Thoracic aorta (tissue), 2 donors: ENCODE results near the gene HNRNPA2B1. TPM values are rescaled to one million over a fixed set of nuclear protein-coding genes. Genes with fewer than 3 reads are reported as not detected.
"Not testable (repeated sequence)": the region's sequence is repeated elsewhere in the genome, so short reads cannot be mapped to it uniquely, and the experiment has no call there.

Experiments used
- ATAC-seq: fragments of 150-250 bp; one replicate; pipeline ENCODE4 v1.8.0; 2017; ENCODE audit warnings: low read depth; ENCODE audit not compliant: insufficient number of reproducible peaks, low FRiP score
- DNase-seq: peaks from one replicate; pipeline ENCODE4 v3.0.0-alpha.2; 2020; ENCODE audit warnings: low spot score
- H3K27ac ChIP-seq, 2 donors: fragments of 200-600 bp; sonication (generic); 1 replicate in 1 of 2; 2 replicates in 1 of 2; pipeline ENCODE4 v1.5.1; 2016; ENCODE audit warnings: mild to moderate bottlenecking in 2 of 2, moderate library complexity in 2 of 2
- H3K27me3 ChIP-seq: fragments of 200-600 bp; sonication (generic); replicated peaks from 2 replicates; pipeline ENCODE4 v1.6.0; 2016; ENCODE audit warnings: mild to moderate bottlenecking; ENCODE audit not compliant: insufficient read depth
- H3K36me3 ChIP-seq: fragments of 200-600 bp; sonication (generic); one replicate; pipeline ENCODE4 v1.5.1; 2016
- H3K4me1 ChIP-seq, 2 donors: fragments of 200-600 bp; sonication (generic); 1 replicate in 1 of 2; 2 replicates in 1 of 2; pipeline versions ENCODE4 v1.5.1 to v1.6.0; 2016; ENCODE audit warnings: low read depth in 2 of 2, mild to moderate bottlenecking in 1 of 2; ENCODE audit not compliant: control insufficient read depth in 1 of 2
- H3K4me3 ChIP-seq: fragments of 200-600 bp; sonication (generic); 2 replicates; pipeline ENCODE4 v1.5.1; 2016; ENCODE audit warnings: mild to moderate bottlenecking
- H3K9me3 ChIP-seq: fragments of 200-600 bp; sonication (generic); 2 replicates; pipeline ENCODE4 v1.5.1; 2016
- CTCF ChIP-seq: fragments of 200-600 bp; sonication (generic); IDR thresholded peaks from one replicate; pipeline ENCODE4 v1.5.1; 2019; ENCODE audit warnings: antibody characterized with exemption
- total RNA-seq, 2 donors: library from RNA; depleted of rRNA; stranded (reverse); fragments of >200 nt; gene quantifications; one replicate each; pipeline versions ENCODE4 v1.1.0 to v1.2.3, GENCODE V29; 2016

The HNRNPA2B1 gene
- total RNA-seq, 2 donors from 2014 or later = 142 to 204 TPM

- no peak for DNase-seq
- H3K36me3 ChIP-seq = no peaks in the 10 kb centered on the region
- peaks cover 4% of the 10 kb centered on the region for H3K27me3 ChIP-seq
- no peak for ATAC-seq
- peaks cover 4 to 23% of the 10 kb centered on the region in 2 donors for H3K4me1 ChIP-seq
- H3K9me3 ChIP-seq = no peaks in the 10 kb centered on the region
- no peak overlapping the region for H3K27ac ChIP-seq
- no peak for TF ChIP-seq CTCF
- H3K4me3 ChIP-seq = peak overlapping the region; percentile 24
Measured at GRCh38 chr7:26155531-26156375, 44.8 kb downstream of the HNRNPA2B1 start.

GRCh38 chr7:26153823-26154783, 46.4 kb downstream of the HNRNPA2B1 start:
- Histone ChIP-seq H3K27me3 (peaks cover 4% of the 10 kb centered on the region), H3K4me3 (peak overlapping the region; percentile 72), H3K27ac (no peak overlapping the region), H3K36me3 (no peaks in the 10 kb centered on the region), H3K4me1 (peaks cover 4 to 23% of the 10 kb centered on the region in 2 donors), H3K9me3 (no peaks in the 10 kb centered on the region)
- TF ChIP-seq CTCF = no peak
- ATAC-seq = no peak
- no peak for DNase-seq

- no peak for TF ChIP-seq CTCF
- Histone ChIP-seq H3K27ac (no peak overlapping the region), H3K4me3 (peak overlapping the region; percentile 72), H3K27me3 (peaks cover 4% of the 10 kb centered on the region), H3K36me3 (no peaks in the 10 kb centered on the region), H3K9me3 (no peaks in the 10 kb centered on the region), H3K4me1 (peaks cover 4 to 23% of the 10 kb centered on the region in 2 donors)
- DNase-seq = no peak
- ATAC-seq = no peak
Measured at GRCh38 chr7:26153241-26153822, 47.2 kb downstream of the HNRNPA2B1 start.

- not testable (repeated sequence) for H3K27me3 ChIP-seq, DNase-seq, H3K27ac ChIP-seq, ATAC-seq, H3K9me3 ChIP-seq, H3K36me3 ChIP-seq
- Histone ChIP-seq H3K4me1 (peaks cover 4 to 23% of the 10 kb centered on the region in 2 donors), H3K4me3 (peak overlapping the region; percentile 72)
Measured at GRCh38 chr7:26152782-26153240, 47.7 kb downstream of the HNRNPA2B1 start.

- Histone ChIP-seq H3K4me1 (peaks cover 4 to 23% of the 10 kb centered on the region in 2 donors), H3K27me3 (peaks cover 4% of the 10 kb centered on the region), H3K27ac (no peak within 1 kb of the TSS), H3K9me3 (no peaks in the 10 kb centered on the region), H3K4me3 (peak within 1 kb of the TSS; percentile 72), H3K36me3 (no peaks in the 10 kb centered on the region)
- DNase-seq (no peak), ATAC-seq (no peak)
- TF ChIP-seq CTCF = no peak
Measured at GRCh38 chr7:26151953-26152781, 48.4 kb downstream of the HNRNPA2B1 start, which contains the start of gene NFE2L3. TSS of gene NFE2L3 (plus strand) at chr7:26152198. CDS start at chr7:26152499, 301 bp downstream.
